IMR-90 (cell line): ENCODE data around the gene CASQ1. TPM values are rescaled to one million over a fixed set of nuclear protein-coding genes. Genes with fewer than 3 reads are reported as not detected.

Source experiments
- ATAC-seq: fragments of 200-7000 bp; cut with Tn5 transposase; 2 replicates; pipeline ENCODE4 v1.9.1; 2020; ENCODE audit warnings: low read depth, mild to moderate bottlenecking, moderate library complexity
- BruUV-seq: library from RNA; stranded (reverse); fragments of 400-500 nt; replicated peaks from 2 replicates; lab custom pipeline; 2021; lab: Mats Ljungman, UMichigan
- CTCF ChIA-PET: fragments of 300-600 bp; formaldehyde crosslinking; extraction: SDS; loops from one replicate; lab custom pipeline; 2021; ENCODE audit warnings: antibody characterized with exemption; lab: Yijun Ruan, JAX
- POLR2A ChIA-PET: fragments of 300-600 bp; sonication (Branson Sonifier 250); formaldehyde crosslinking; loops from one replicate; lab custom pipeline; 2022; ENCODE audit warnings: antibody characterized with exemption; ENCODE audit not compliant: unreplicated experiment; lab: Charles Lee
- DNase-seq: peaks from one replicate; pipeline ENCODE4 v3.0.0; 2013
- H2AFZ ChIP-seq: replicated peaks from 2 replicates; pipeline ENCODE3; 2013; ENCODE audit warnings: low read length, mild to moderate bottlenecking; ENCODE audit not compliant: poor library complexity
- H2AK5ac ChIP-seq: 2 replicates; pipeline ENCODE4 v1.6.1; 2013; ENCODE audit warnings: low read depth, low read length, inconsistent platforms
- H2AK9ac ChIP-seq: replicated peaks from 2 replicates; pipeline ENCODE3; 2013; ENCODE audit warnings: mild to moderate bottlenecking, low read depth, low read length, moderate library complexity; ENCODE audit not compliant: poor library complexity
- H2BK120ac ChIP-seq: 2 replicates; pipeline ENCODE4 v1.6.1; 2013; ENCODE audit warnings: low read depth, low read length, inconsistent platforms
- H2BK15ac ChIP-seq: 3 replicates; pipeline ENCODE4 v1.6.1; 2013; ENCODE audit warnings: low read depth, low read length, inconsistent platforms
- H2BK20ac ChIP-seq: 2 replicates; pipeline ENCODE4 v1.6.1; 2013; ENCODE audit warnings: low read depth, mild to moderate bottlenecking, inconsistent platforms, low read length, moderate library complexity
- H2BK5ac ChIP-seq: 2 replicates; pipeline ENCODE4 v1.6.1; 2013; ENCODE audit warnings: mild to moderate bottlenecking, low read depth, low read length, inconsistent platforms; ENCODE audit not compliant: poor library complexity, severe bottlenecking
- H3K14ac ChIP-seq: replicated peaks from 2 replicates; pipeline ENCODE4 v1.6.1; 2013; ENCODE audit warnings: low read depth, low read length, inconsistent platforms
- H3K18ac ChIP-seq: 2 replicates; pipeline ENCODE4 v1.6.1; 2013; ENCODE audit warnings: low read depth, low read length, control low read depth
- H3K23ac ChIP-seq: 2 replicates; pipeline ENCODE4 v1.6.1; 2013; ENCODE audit warnings: low read depth, low read length, inconsistent platforms
- H3K27ac ChIP-seq: 2 replicates; pipeline ENCODE4 v1.5.1; 2013; ENCODE audit warnings: mild to moderate bottlenecking, control low read depth, low read length; ENCODE audit not compliant: insufficient read depth
- H3K27me3 ChIP-seq: 2 replicates; pipeline ENCODE4 v1.6.1; 2013; ENCODE audit warnings: low read length; ENCODE audit not compliant: control insufficient read depth, insufficient read depth
- H3K36me3 ChIP-seq: 2 replicates; pipeline ENCODE4 v1.6.1; 2013; ENCODE audit warnings: low read length, mixed read lengths; ENCODE audit not compliant: control insufficient read depth, insufficient read depth
- H3K4ac ChIP-seq: 2 replicates; pipeline ENCODE4 v1.6.1; 2013; ENCODE audit warnings: low read depth, low read length, inconsistent platforms
- H3K4me1 ChIP-seq: 2 replicates; pipeline ENCODE4 v1.6.1; 2013; ENCODE audit warnings: low read length, mixed read lengths; ENCODE audit not compliant: control insufficient read depth, insufficient read depth
- H3K4me2 ChIP-seq: 2 replicates; pipeline ENCODE4 v1.6.1; 2013; ENCODE audit warnings: low read depth, mild to moderate bottlenecking, control low read depth, low read length, moderate library complexity
- H3K4me3 ChIP-seq: 2 replicates; pipeline ENCODE4 v1.5.1; 2013; ENCODE audit warnings: low read depth, mild to moderate bottlenecking, control low read depth, low read length, moderate library complexity; ENCODE audit not compliant: insufficient read depth
- H3K56ac ChIP-seq: 2 replicates; pipeline ENCODE4 v1.6.1; 2013; ENCODE audit warnings: low read length, inconsistent platforms; ENCODE audit not compliant: insufficient read depth; ENCODE audit errors: extremely low read depth
- H3K79me1 ChIP-seq, 2 experiments: 2 replicates each; pipeline ENCODE4 v1.6.1; 2013; ENCODE audit warnings: low read length in 2 of 2, inconsistent platforms in 1 of 2, low read depth in 1 of 2
- H3K9ac ChIP-seq: 2 replicates; pipeline ENCODE4 v1.6.1; 2013; ENCODE audit warnings: low read depth, low read length, control low read depth
- H3K9me1 ChIP-seq: 2 replicates; pipeline ENCODE4 v1.6.1; 2013; ENCODE audit warnings: low read length, inconsistent platforms; ENCODE audit not compliant: insufficient read depth
- H3K9me3 ChIP-seq: 2 replicates; pipeline ENCODE4 v1.6.1; 2013; ENCODE audit warnings: low read length; ENCODE audit not compliant: control insufficient read depth, insufficient read depth
- H4K20me1 ChIP-seq: 2 replicates; pipeline ENCODE4 v1.6.1; 2013; ENCODE audit warnings: low read length, inconsistent platforms; ENCODE audit not compliant: insufficient read depth
- H4K5ac ChIP-seq: 2 replicates; pipeline ENCODE4 v1.6.1; 2013; ENCODE audit warnings: mild to moderate bottlenecking, low read depth, low read length, control low read depth
- H4K8ac ChIP-seq, 2 experiments: 2 replicates each; pipeline ENCODE4 v1.6.1; 2013; ENCODE audit warnings: low read depth in 2 of 2, low read length in 2 of 2, control low read depth in 1 of 2, inconsistent platforms in 1 of 2
- H4K91ac ChIP-seq: 2 replicates; pipeline ENCODE4 v1.6.1; 2013; ENCODE audit warnings: low read depth, low read length, inconsistent platforms; ENCODE audit not compliant: insufficient read depth
- MAZ ChIP-seq: IDR thresholded peaks from 2 replicates; pipeline ENCODE4 v1.6.1; 2012; ENCODE audit warnings: low read depth, mild to moderate bottlenecking, low read length, improper control_type of control experiment, moderate library complexity, borderline replicate concordance
- MXI1 ChIP-seq: IDR thresholded peaks from 2 replicates; pipeline ENCODE4 v1.6.1; 2012; ENCODE audit warnings: low read depth, mild to moderate bottlenecking, low read length, moderate library complexity, borderline replicate concordance
- NFE2L2 ChIP-seq: fragments of 150-350 bp; IDR thresholded peaks from 2 replicates; pipeline ENCODE4 v1.6.1; 2016; ENCODE audit warnings: low read depth, mild to moderate bottlenecking, low read length
- POLR2A ChIP-seq: IDR thresholded peaks from 2 replicates; pipeline ENCODE4 v1.6.1; 2012; ENCODE audit warnings: mild to moderate bottlenecking, low read depth, low read length
- RAD21 ChIP-seq: IDR thresholded peaks from 2 replicates; pipeline ENCODE4 v1.6.1; 2012; ENCODE audit warnings: low read length, improper control_type of control experiment
- RFX5 ChIP-seq: IDR thresholded peaks from 2 replicates; pipeline ENCODE4 v1.8.0; 2012; ENCODE audit warnings: low read depth, mild to moderate bottlenecking, low read length, moderate library complexity
- WGBS, 2 experiments: methylation state at CpG; one replicate each; pipeline versions ENCODE4 v1.1.5 to v1.1.7; 2013; ENCODE audit warnings: missing lambda C conversion rate in 2 of 2; ENCODE audit not compliant: insufficient read length in 1 of 2; ENCODE audit errors: extremely low coverage in 2 of 2; 5-methylcytosine and 5-hydroxymethylcytosine counted together
- dilution Hi-C: fragments of 300-500 bp; cut with HindIII; formaldehyde crosslinking; loops from one replicate; pipeline ENCODE4 v1.14.3; 2018; ENCODE audit warnings: low sequenced_read_pairs; ENCODE audit not compliant: unreplicated experiment
- in situ Hi-C: fragments of 300-500 bp; cut with MboI; formaldehyde crosslinking; loops from 3 replicates; pipeline ENCODE4 v1.14.3; 2019; ENCODE audit warnings: low sequenced_read_pairs, inconsistent platforms, mixed read lengths
- intact Hi-C: fragments of 100-400 bp; cut with micrococcal nuclease; formaldehyde crosslinking; loops from 2 replicates; pipeline ENCODE4 v1.10.0; 2022
- polyA plus RNA-seq, 3 experiments: library from polyadenylated mRNA; depleted of rRNA; stranded (reverse); fragments of >200 nt; gene quantifications; 2 replicates each; pipeline ENCODE4 v1.2.3, GENCODE V29; 2012; ENCODE audit warnings: low replicate concordance in 1 of 3
- total RNA-seq: library from RNA; depleted of rRNA; stranded (reverse); fragments of >200 nt; gene quantifications from 2 replicates; pipeline ENCODE4 v1.2.3, GENCODE V29; 2012

Gene CASQ1
- total and polyA plus RNA-seq, 2 of the 4 experiments (the other 2 are of a cell fraction): 0.18 to 0.21 TPM

GRCh38 chr1:160193832-160194736 lies 3.7 kb downstream of the CASQ1 start:
- Histone ChIP-seq H2BK15ac (no peak overlapping the region), H3K79me1 (no peaks in the 10 kb centered on the region), H2AFZ (peak overlapping the region; percentile 88), H3K56ac (no peak overlapping the region), H3K4me2 (no peak overlapping the region), H2BK20ac (no peak overlapping the region), H3K9ac (no peak overlapping the region), H2BK5ac (peak overlapping the region; percentile 60), H2BK120ac (no peak overlapping the region), H2AK5ac (peak overlapping the region; percentile 70; the same call in 1 of the 2 replicates), H4K91ac (no peak overlapping the region), H3K27me3 (peaks cover 3% of the 10 kb centered on the region; the same call in 1 of the 2 replicates), H2AK9ac (peak overlapping the region; percentile 87), H3K18ac (no peak overlapping the region), H3K4me3 (no peak overlapping the region), H3K23ac (no peak overlapping the region), H3K14ac (no peak overlapping the region), H3K4ac (peak overlapping the region; percentile 48; the same call in 1 of the 2 replicates), H3K9me3 (no peaks in the 10 kb centered on the region), H3K9me1 (peaks cover 10% of the 10 kb centered on the region; the same call in 1 of the 2 replicates), H4K8ac (peak overlapping the region in 1 of 2 experiments; percentile 14; a peak in 1 of 4 replicates), H4K5ac (no peak overlapping the region), H3K27ac (no peak overlapping the region), H3K36me3 (no peaks in the 10 kb centered on the region), H3K4me1 (peaks cover 4% of the 10 kb centered on the region), H4K20me1 (no peaks in the 10 kb centered on the region)
- no peak for ATAC-seq
- WGBS, 2 experiments: 89% methylated on average over 8 of the region's 9 CpGs; no CpG with 5 or more reads in 1 of the 2 experiments
- BruUV-seq: no TSS peak
- CTCF ChIA-PET: interaction anchor here (0.5 to 3.2 kb wide), 35 partner anchors 8 to 186 kb away, joined by 3 to 63 read pairs (median 4); partner anchors contain the start of gene DCAF8
- in situ Hi-C loops: loop anchor here (25.0 kb wide), 1 partner anchor 418 kb away; no protein-coding TSS in a partner anchor
- POLR2A ChIA-PET: no interaction called here
- intact Hi-C loops: loop anchor here (1.0 to 5.0 kb wide), 6 partner anchors 25 to 182 kb away; partner anchors contain the start of gene PEX19
- DNase-seq: no peak
- TF ChIP-seq MXI1 (no peak), MAZ (no peak), NFE2L2 (no peak), RFX5 (no peak), RAD21 (no peak), POLR2A (no peak)
- dilution Hi-C loops: no loop called here
